Endodermal cell (in vitro differentiated cells): Measurements from ENCODE around the gene RHOB. TPM values are rescaled to one million over a fixed set of nuclear protein-coding genes. Genes with fewer than 3 reads are reported as not detected.

ENCODE experiments used
- DNase-seq: peaks from one replicate; pipeline ENCODE4 v3.0.0-alpha.2; 2017
- H3K27ac ChIP-seq: 2 replicates; pipeline ENCODE4 v1.5.1; 2013; ENCODE audit warnings: mild to moderate bottlenecking, low read depth, low read length, moderate library complexity
- H3K27me3 ChIP-seq: 2 replicates; pipeline ENCODE4 v1.6.1; 2013; ENCODE audit warnings: mild to moderate bottlenecking, low read length, moderate library complexity; ENCODE audit not compliant: insufficient read depth, control insufficient read depth, poor library complexity, severe bottlenecking
- H3K36me3 ChIP-seq: 2 replicates; pipeline ENCODE4 v1.7.0; 2013; ENCODE audit warnings: mild to moderate bottlenecking, low read length, moderate library complexity; ENCODE audit not compliant: control insufficient read depth, insufficient read depth
- H3K4me1 ChIP-seq: one replicate; pipeline ENCODE4 v1.7.0; 2013; ENCODE audit warnings: low read length; ENCODE audit not compliant: control insufficient read depth, insufficient read depth
- H3K4me3 ChIP-seq: 2 replicates; pipeline ENCODE4 v1.5.1; 2013; ENCODE audit warnings: mild to moderate bottlenecking, low read length, moderate library complexity
- H3K9ac ChIP-seq: 2 replicates; pipeline ENCODE4 v1.6.1; 2013; ENCODE audit warnings: mild to moderate bottlenecking, low read length, moderate library complexity; ENCODE audit not compliant: poor library complexity, severe bottlenecking; ENCODE audit errors: extremely low read depth
- H3K9me3 ChIP-seq: 2 replicates; pipeline ENCODE4 v1.6.1; 2013; ENCODE audit warnings: mild to moderate bottlenecking, low read length, moderate library complexity; ENCODE audit not compliant: control insufficient read depth
- H3K27ac Mint-ChIP-seq: 2 replicates; pipeline ENCODE4 v1.8.0; 2020; ENCODE audit warnings: mixed read lengths
- H3K27me3 Mint-ChIP-seq: 2 replicates; pipeline ENCODE4 v1.8.0; 2021; ENCODE audit warnings: mild to moderate bottlenecking, mixed read lengths; ENCODE audit not compliant: insufficient read depth
- H3K36me3 Mint-ChIP-seq: 2 replicates; pipeline ENCODE4 v1.8.0; 2020; ENCODE audit warnings: low read depth, mixed read lengths
- H3K4me1 Mint-ChIP-seq: 2 replicates; pipeline ENCODE4 v1.8.0; 2020; ENCODE audit warnings: mixed read lengths
- H3K4me3 Mint-ChIP-seq: 2 replicates; pipeline ENCODE4 v1.8.0; 2020; ENCODE audit warnings: mild to moderate bottlenecking, moderate library complexity, mixed read lengths
- H3K9me3 Mint-ChIP-seq: 2 replicates; pipeline ENCODE4 v1.8.0; 2020; ENCODE audit warnings: mild to moderate bottlenecking, mixed read lengths
- WGBS, 2 experiments: methylation state at CpG; one replicate each; pipeline versions ENCODE4 v1.1.5 to v1.1.7; 2013; ENCODE audit warnings: missing lambda C conversion rate in 2 of 2, mixed read lengths in 1 of 2; ENCODE audit not compliant: insufficient coverage in 1 of 2, insufficient read length in 1 of 2; 5-methylcytosine and 5-hydroxymethylcytosine counted together
- total RNA-seq, 2 donors: library from RNA; stranded (reverse); fragmentation: NEBNext Ultra II Directional in 1 of 2; extraction: Animal tissue kit (Norgen Biotek cat#: 25700) in 1 of 2; gene quantifications; 2 replicates in 1 of 2; 3 replicates in 1 of 2; pipeline ENCODE4 v1.2.1, GENCODE V29; 2021
- TF ChIP-seq, protein P1 (sequence below): fragments of 200-600 bp; sonication (generic); conservative IDR thresholded peaks from 2 replicates; pipeline ENCODE4 v1.5.0; 2021; ENCODE audit warnings: antibody characterized with exemption, mild to moderate bottlenecking

RHOB gene
- total RNA-seq, 2 donors from 2014 or later, result 25.6 to 47.0 TPM

DNA sequence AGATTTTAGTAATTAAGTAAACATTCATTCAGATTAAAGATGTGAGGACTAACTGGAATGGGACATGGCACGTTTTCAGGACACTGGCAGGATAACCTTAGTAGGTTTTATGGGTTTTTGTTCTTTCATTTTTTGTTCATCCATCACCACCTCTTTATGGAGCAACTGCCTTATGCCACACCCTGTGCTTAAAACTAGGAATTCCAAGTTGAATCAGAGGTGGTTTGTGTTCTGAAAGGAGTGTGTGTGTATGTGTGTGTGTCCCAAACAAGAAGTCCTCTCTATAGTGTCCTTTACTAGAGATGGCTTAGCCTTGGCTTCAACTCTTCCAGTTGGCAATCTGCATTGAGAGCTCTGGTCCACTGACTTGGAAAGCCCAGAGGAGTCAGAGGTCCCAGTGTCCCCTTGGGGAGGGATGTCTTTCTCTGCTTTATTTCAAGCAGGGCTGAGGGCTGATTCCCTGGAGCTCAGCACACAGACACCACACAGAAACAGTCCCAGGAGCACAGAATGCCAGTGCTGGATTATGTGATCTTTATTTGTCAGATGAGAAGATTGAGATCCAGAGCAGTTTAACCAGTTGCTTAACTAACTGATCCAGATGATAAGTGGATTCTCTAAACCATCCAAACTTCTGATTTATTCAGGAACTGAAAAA is 25.2 kb downstream of the RHOB start:
- H3K4me1 Mint-ChIP-seq, result peaks cover 21% of the 10 kb centered on the region

DNA sequence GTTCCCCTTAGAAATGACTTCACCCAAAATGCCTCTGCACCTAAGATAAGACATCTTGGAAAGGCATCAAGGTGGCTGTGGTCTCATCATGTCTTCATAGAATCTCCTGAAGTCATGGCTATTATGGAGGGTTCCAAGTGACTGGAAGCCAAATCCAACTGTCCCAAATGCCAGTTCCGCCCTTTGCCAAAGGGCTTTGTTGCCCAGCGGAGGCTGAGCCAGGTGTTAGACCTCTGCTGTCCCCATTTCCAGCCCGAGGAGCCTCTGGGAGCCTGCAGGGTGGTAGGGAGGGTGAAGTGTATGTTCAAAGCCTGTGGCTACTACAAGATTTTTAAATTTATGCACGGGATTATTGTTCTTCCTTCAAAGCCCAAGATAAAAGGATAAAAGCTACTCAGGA is 25.7 kb downstream of the RHOB start:
- Histone ChIP-seq H3K9ac (no peak overlapping the region), H3K4me1 (no peaks in the 10 kb centered on the region)

More for the DNA sequence above, 25.2 kb downstream of the RHOB start:
- 82% methylated on average over 1 of the region's 1 CpG; no CpG with 5 or more reads in 1 of the 2 experiments for WGBS, 2 experiments
- H3K27ac Mint-ChIP-seq, result no peak overlapping the region
- Histone ChIP-seq H3K36me3 (no peaks in the 10 kb centered on the region), H3K9ac (no peak overlapping the region), H3K9me3 (no peaks in the 10 kb centered on the region), H3K27me3 (peaks cover 6% of the 10 kb centered on the region), H3K27ac (no peak overlapping the region), H3K4me3 (no peak overlapping the region), H3K4me1 (no peaks in the 10 kb centered on the region)
- no peak overlapping the region for H3K4me3 Mint-ChIP-seq
- DNase-seq, result no peak
- H3K36me3 Mint-ChIP-seq, result no peaks in the 10 kb centered on the region
- H3K27me3 Mint-ChIP-seq, result peaks cover 11% of the 10 kb centered on the region
- no peaks in the 10 kb centered on the region for H3K9me3 Mint-ChIP-seq
- TF ChIP-seq, protein P1, sequence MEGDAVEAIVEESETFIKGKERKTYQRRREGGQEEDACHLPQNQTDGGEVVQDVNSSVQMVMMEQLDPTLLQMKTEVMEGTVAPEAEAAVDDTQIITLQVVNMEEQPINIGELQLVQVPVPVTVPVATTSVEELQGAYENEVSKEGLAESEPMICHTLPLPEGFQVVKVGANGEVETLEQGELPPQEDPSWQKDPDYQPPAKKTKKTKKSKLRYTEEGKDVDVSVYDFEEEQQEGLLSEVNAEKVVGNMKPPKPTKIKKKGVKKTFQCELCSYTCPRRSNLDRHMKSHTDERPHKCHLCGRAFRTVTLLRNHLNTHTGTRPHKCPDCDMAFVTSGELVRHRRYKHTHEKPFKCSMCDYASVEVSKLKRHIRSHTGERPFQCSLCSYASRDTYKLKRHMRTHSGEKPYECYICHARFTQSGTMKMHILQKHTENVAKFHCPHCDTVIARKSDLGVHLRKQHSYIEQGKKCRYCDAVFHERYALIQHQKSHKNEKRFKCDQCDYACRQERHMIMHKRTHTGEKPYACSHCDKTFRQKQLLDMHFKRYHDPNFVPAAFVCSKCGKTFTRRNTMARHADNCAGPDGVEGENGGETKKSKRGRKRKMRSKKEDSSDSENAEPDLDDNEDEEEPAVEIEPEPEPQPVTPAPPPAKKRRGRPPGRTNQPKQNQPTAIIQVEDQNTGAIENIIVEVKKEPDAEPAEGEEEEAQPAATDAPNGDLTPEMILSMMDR, result no peak

GRCh38 chr2:20473128-20473527 is 26.3 kb downstream of the RHOB start:
- TF ChIP-seq, protein P1, result no peak
- no peaks in the 10 kb centered on the region for H3K4me1 ChIP-seq
- H3K27me3 ChIP-seq, result peaks cover 6% of the 10 kb centered on the region
- H3K4me3 ChIP-seq, result no peak overlapping the region
- no peak overlapping the region for H3K27ac Mint-ChIP-seq
- H3K9me3 Mint-ChIP-seq, result no peaks in the 10 kb centered on the region
- no peak overlapping the region for H3K9ac ChIP-seq
- peaks cover 10% of the 10 kb centered on the region for H3K4me1 Mint-ChIP-seq
- no peaks in the 10 kb centered on the region for H3K36me3 ChIP-seq
- no peak overlapping the region for H3K4me3 Mint-ChIP-seq
- 91 to 98% methylated on average over 4 of the region's 4 CpGs for WGBS, 2 experiments
- no peak overlapping the region for H3K27ac ChIP-seq
- no peaks in the 10 kb centered on the region for H3K9me3 ChIP-seq
- no peaks in the 10 kb centered on the region for H3K36me3 Mint-ChIP-seq
- H3K27me3 Mint-ChIP-seq, result peaks cover 11% of the 10 kb centered on the region
- no peak for DNase-seq

More for the DNA sequence above, 25.7 kb downstream of the RHOB start:
- H3K9me3 ChIP-seq, result no peaks in the 10 kb centered on the region
- no peak overlapping the region for H3K27ac Mint-ChIP-seq
- peaks cover 6% of the 10 kb centered on the region for H3K27me3 ChIP-seq
- H3K4me1 Mint-ChIP-seq, result peaks cover 16% of the 10 kb centered on the region
- H3K36me3 ChIP-seq, result no peaks in the 10 kb centered on the region
- peaks cover 11% of the 10 kb centered on the region for H3K27me3 Mint-ChIP-seq
- no peak overlapping the region for H3K27ac ChIP-seq
- H3K4me3 Mint-ChIP-seq, result no peak overlapping the region
- H3K9me3 Mint-ChIP-seq, result no peaks in the 10 kb centered on the region
- H3K36me3 Mint-ChIP-seq, result no peaks in the 10 kb centered on the region
- WGBS, 2 experiments, result 90 to 96% methylated on average over 3 to 4 of the region's 4 CpGs
- TF ChIP-seq, protein P1, result no peak
- H3K4me3 ChIP-seq, result no peak overlapping the region
- no peak for DNase-seq
